Osteocyte (in vitro differentiated cells): ENCODE results near the gene DNAJB14. TPM values are rescaled to one million over a fixed set of nuclear protein-coding genes. Genes with fewer than 3 reads are reported as not detected.

Experiments used
- DNase-seq: peaks from one replicate; pipeline ENCODE4 v3.0.0; 2021; ENCODE audit warnings: mixed read lengths; ENCODE audit not compliant: unreplicated experiment; ENCODE audit errors: extremely low spot score
- H3K27ac Mint-ChIP-seq: one replicate; pipeline ENCODE4 v1.8.0; 2021; ENCODE audit warnings: mild to moderate bottlenecking, mixed read lengths; ENCODE audit not compliant: unreplicated experiment
- H3K27me3 Mint-ChIP-seq: one replicate; pipeline ENCODE4 v1.8.0; 2021; ENCODE audit warnings: mixed read lengths; ENCODE audit not compliant: unreplicated experiment
- H3K36me3 Mint-ChIP-seq: one replicate; pipeline ENCODE4 v1.8.0; 2021; ENCODE audit warnings: mixed read lengths; ENCODE audit not compliant: unreplicated experiment
- H3K4me1 Mint-ChIP-seq: one replicate; pipeline ENCODE4 v1.8.0; 2021; ENCODE audit warnings: mixed read lengths; ENCODE audit not compliant: unreplicated experiment
- H3K4me3 Mint-ChIP-seq: one replicate; pipeline ENCODE4 v1.8.0; 2021; ENCODE audit warnings: mild to moderate bottlenecking, moderate library complexity, mixed read lengths; ENCODE audit not compliant: unreplicated experiment
- H3K9me3 Mint-ChIP-seq: one replicate; pipeline ENCODE4 v1.8.0; 2021; ENCODE audit warnings: mixed read lengths; ENCODE audit not compliant: unreplicated experiment
- total RNA-seq: library from RNA; stranded (reverse); gene quantifications from 2 replicates; pipeline ENCODE4 v1.2.1, GENCODE V29; 2021
- TF ChIP-seq, protein P1 (sequence below): fragments of 200-600 bp; sonication (generic); IDR thresholded peaks from 2 replicates; pipeline ENCODE4 v1.5.0; 2021; ENCODE audit warnings: antibody characterized with exemption, mild to moderate bottlenecking, moderate library complexity

Gene DNAJB14
- total RNA-seq, 1 donor from 2014 or later: 56.5 TPM

GRCh38 chr4:99979872-99980271 is 33.5 kb upstream of the DNAJB14 start:
- no peak overlapping the region for H3K4me3 Mint-ChIP-seq
- TF ChIP-seq, protein P1, sequence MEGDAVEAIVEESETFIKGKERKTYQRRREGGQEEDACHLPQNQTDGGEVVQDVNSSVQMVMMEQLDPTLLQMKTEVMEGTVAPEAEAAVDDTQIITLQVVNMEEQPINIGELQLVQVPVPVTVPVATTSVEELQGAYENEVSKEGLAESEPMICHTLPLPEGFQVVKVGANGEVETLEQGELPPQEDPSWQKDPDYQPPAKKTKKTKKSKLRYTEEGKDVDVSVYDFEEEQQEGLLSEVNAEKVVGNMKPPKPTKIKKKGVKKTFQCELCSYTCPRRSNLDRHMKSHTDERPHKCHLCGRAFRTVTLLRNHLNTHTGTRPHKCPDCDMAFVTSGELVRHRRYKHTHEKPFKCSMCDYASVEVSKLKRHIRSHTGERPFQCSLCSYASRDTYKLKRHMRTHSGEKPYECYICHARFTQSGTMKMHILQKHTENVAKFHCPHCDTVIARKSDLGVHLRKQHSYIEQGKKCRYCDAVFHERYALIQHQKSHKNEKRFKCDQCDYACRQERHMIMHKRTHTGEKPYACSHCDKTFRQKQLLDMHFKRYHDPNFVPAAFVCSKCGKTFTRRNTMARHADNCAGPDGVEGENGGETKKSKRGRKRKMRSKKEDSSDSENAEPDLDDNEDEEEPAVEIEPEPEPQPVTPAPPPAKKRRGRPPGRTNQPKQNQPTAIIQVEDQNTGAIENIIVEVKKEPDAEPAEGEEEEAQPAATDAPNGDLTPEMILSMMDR: no peak
- H3K27me3 Mint-ChIP-seq: no peaks in the 10 kb centered on the region
- H3K27ac Mint-ChIP-seq: peak overlapping the region; percentile 25
- H3K36me3 Mint-ChIP-seq: no peaks in the 10 kb centered on the region
- H3K4me1 Mint-ChIP-seq: peaks cover 10% of the 10 kb centered on the region
- peaks cover 5% of the 10 kb centered on the region for H3K9me3 Mint-ChIP-seq
- no peak for DNase-seq

DNA sequence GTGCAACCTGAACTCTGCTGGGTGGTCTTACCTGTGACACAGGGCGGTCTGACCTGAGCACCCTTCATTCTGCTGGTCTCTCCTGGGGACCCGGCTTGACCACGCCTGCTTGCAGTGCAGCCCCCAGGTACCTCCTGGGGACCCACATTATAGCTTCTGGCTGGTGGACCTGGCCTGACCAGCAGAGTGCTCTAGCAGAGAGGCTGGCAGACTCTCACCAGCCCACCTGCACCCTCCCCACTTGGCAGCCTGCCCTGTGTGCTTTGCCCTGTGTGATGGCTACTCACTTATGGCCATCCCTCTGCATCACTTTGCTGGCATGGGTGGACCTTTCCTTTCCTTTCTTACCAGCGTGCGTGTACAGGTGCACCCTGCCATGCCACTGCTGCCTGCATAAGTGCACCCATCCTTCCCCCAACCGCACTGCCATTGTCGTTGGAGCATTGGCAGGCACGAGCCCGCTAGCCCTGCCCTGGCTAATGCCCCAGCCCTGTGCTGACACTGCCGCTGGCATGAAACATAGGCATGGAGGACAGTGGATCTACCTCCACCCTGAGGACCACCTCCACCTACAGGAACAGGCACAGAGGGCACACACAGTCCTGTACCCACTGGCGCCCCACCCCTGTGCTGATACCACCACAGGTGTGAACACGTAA is 25.2 kb upstream of the DNAJB14 start:
- Mint-ChIP-seq H3K4me3 (no peak overlapping the region), H3K27ac (no peak overlapping the region), H3K9me3 (peaks cover 27% of the 10 kb centered on the region), H3K36me3 (no peaks in the 10 kb centered on the region), H3K4me1 (peaks cover 10% of the 10 kb centered on the region), H3K27me3 (no peaks in the 10 kb centered on the region)
- TF ChIP-seq, protein P1: no peak
- no peak for DNase-seq

- H3K4me1 Mint-ChIP-seq: peaks cover 10% of the 10 kb centered on the region
- no peaks in the 10 kb centered on the region for H3K36me3 Mint-ChIP-seq
- H3K27ac Mint-ChIP-seq: no peak overlapping the region
- DNase-seq: no peak
- TF ChIP-seq, protein P1: no peak
- H3K4me3 Mint-ChIP-seq: no peak overlapping the region
- H3K9me3 Mint-ChIP-seq: peaks cover 8% of the 10 kb centered on the region
- no peaks in the 10 kb centered on the region for H3K27me3 Mint-ChIP-seq
These were observed 21.9 kb upstream of the DNAJB14 start for GRCh38 chr4:99968330-99968729.

DNA sequence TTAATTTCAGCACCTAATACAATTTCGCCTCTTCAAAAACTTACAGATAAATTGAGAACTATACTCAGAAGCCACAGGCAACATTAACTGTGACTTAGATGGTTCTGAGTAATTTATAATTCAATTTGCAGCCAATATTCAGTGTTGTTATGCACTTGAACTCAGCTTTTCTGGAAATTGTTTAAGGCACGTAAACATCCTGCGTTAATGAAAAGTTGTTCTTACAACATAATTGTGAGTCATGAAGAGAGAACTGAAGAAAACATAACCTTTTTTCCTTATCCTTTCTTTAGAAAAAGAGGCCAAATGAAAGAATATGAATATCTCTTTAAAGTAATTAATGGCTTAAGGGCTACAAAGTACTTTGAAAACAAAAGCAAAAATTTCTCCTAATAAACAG is 20.3 kb upstream of the DNAJB14 start:
- no peak for DNase-seq
- TF ChIP-seq, protein P1: no peak
- no peaks in the 10 kb centered on the region for H3K27me3 Mint-ChIP-seq
- H3K4me1 Mint-ChIP-seq: peaks cover 10% of the 10 kb centered on the region
- H3K4me3 Mint-ChIP-seq: no peak overlapping the region
- H3K27ac Mint-ChIP-seq: no peak overlapping the region
- no peaks in the 10 kb centered on the region for H3K36me3 Mint-ChIP-seq
- no peaks in the 10 kb centered on the region for H3K9me3 Mint-ChIP-seq

DNA sequence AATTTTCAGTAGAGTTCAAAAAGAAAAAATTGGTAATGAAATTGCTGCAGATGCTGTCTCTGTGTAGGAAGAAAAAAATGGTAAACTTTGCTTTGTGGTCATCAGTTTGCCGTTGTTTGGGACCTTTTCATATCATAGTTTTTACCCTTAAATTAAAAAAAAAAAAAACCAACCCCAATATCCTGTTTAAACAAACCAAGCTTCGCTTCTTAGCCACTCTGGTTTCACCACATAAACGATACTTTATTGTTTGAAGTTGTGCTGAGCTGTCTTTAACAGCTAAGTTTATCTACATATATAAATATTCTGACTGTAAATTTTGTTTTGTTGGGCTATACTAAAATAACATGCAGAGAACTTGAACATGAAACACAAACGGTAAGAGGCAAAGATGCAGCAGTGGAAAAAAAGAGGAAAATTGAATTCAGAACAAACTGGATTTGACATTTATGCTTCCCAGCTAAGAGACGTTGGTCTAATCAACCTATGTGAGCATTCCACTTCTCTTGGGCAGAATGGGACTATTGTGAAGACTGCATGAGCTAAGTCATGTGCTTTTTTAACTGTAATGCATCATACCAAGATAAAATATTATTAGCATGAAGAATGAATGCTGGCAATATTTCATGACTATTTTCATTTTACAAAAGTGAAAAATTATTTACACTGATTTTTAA is 19.4 kb upstream of the DNAJB14 start:
- DNase-seq: no peak
- Mint-ChIP-seq H3K4me1 (peaks cover 14% of the 10 kb centered on the region), H3K4me3 (no peak overlapping the region), H3K27ac (no peak overlapping the region), H3K36me3 (no peaks in the 10 kb centered on the region), H3K27me3 (no peaks in the 10 kb centered on the region), H3K9me3 (no peaks in the 10 kb centered on the region)
- TF ChIP-seq, protein P1: no peak
